HG02588 (cell line): ENCODE results near the gene NRCAM.
"Not testable (repeated sequence)": the region's sequence is repeated elsewhere in the genome, so short reads cannot be mapped to it uniquely, and the experiment has no call there.

Experiments used
- ATAC-seq: cut with Tn5 transposase; IDR thresholded peaks from one replicate; pipeline ENCODE4 v1.9.1; 2021; ENCODE audit warnings: mild to moderate bottlenecking, moderate library complexity; ENCODE audit not compliant: unreplicated experiment

The NRCAM gene

DNA sequence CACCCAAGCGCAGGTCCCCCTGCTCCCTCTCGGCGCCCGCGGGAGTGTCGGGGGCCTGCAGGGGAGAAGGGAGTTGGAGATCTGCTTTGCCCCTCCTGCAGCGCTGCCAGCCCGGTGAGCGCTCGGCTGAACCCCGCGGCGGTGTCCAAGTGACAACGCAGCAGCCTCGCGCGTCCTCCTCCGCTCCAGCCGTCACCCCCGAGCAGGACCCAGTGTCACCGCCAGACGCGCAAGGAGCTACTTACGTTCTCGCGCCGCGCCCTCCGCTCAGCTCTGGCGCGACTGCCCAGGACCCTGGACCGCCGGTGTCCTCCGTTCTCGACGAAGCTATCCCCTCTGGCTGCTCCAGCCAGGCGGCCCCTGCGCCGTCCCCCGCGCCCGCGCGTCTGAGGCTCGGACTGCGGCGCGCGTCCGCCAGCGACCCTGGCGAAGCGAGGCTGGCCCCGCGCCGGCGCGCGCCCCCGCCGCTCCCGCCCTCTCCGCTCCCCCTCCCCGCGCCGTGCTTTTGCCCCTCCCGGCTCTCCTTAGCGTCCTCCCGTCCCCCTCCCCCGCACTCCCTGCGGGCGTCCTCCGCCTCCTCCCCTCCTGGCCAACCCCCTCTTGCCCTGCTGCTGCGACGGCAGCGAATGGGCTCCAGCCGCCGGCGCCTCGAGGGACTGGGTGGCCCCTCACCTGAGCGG lies at the start of gene NRCAM:
Gene NRCAM (minus strand): TSS at position 439 of the 680 bp plus-strand sequence. CDS start 216,372 bp downstream, outside the sequence.
- no peak for ATAC-seq

DNA sequence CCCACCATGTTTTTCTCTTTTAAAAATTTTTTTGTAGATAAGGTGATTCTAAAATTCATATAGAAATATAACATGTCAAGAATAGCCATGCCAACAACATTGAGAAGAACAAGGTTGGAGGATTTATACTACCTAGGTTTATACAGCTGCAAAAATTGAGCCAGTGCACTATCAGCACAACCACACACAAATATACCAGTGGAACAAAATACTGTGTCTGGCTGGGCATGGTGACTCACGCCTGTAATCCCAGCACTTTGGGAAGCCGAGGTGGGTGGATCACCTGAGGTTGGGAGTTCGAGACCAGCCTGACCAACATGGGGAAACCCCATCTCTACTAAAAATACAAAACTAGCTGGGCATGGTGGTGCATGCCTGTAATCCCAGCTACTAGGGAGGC lies 48.3 kb upstream of the NRCAM start:
- not testable (repeated sequence) for ATAC-seq

DNA sequence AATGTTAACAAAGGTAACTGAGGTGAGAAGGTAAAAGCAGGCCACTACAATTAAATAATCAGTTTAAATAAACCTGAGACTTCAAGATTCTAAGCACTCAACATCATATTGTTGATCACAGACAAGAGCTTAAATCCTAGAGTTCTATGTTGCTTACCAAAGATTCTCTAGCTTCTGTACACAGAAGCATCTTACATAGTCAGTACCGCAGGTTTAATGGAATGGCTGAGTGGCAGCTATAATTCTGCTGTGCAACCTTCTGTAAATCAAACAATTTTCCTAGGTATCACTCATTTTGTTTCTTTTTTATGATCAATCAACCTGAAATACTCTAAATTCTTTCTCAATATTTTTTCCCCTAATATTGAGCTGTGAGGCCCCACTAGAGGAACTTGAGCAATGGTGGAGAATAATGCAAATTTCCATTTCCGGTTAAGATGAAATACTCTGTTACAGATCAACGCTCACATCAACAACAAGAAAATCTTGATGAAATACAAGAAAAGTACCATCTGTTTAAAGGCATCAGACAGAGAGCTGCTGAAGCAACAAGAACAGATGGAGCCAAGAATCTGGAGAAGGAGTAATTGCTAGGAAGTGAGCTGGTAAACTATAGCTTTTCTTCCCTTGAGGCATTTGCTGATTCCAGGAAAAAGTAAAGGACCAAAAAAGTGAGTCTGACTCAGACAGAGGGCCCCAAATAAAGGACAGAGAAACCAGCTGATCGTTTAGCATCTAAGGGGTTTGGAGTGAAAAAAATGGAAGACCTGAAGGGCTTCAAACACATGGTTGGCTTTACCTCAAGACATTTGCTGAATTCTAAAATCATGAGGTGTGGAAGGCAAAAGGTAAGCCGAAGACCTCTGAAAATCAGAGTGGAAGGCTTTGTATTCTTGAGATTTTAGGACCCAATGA lies 47.1 kb upstream of the NRCAM start:
- ATAC-seq: peak; percentile 90

DNA sequence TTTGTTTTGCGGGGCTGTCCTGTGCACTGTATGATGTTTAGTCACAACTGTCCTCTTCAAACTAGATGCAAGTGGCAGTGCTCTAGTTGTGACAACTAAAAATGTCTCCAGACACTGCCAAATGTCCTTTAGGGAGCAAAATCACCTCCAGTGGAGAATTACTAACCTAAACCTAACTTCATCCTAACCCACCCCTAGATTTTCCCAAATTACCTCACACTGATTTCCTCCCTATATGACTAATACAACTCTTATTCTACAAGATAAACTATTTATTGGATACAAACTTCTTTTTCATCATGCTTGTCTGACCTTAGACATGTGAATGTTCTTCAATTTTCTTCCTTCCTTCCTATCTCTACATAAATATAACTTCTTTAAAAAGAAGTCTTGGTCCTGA lies 43.3 kb upstream of the NRCAM start:
- no peak for ATAC-seq

DNA sequence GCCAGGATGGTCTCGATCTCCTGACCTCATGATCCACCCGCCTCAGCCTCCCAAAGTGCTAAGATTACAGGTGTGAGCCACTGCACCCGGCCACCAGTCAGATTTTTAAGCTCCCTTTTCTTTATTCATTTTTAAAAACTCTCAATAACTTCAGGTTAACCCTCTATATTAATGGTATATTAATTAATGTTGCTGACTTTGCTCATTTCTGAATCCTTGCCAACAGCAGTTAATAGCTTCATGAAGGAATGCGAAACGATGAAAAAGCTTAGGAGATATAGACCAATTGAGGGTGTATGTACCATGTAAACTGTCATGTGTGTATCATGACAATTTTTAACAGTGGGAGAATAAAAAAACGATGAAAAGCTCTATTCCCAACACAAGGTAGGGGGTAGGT lies 42.2 kb upstream of the NRCAM start:
- ATAC-seq: no peak

DNA sequence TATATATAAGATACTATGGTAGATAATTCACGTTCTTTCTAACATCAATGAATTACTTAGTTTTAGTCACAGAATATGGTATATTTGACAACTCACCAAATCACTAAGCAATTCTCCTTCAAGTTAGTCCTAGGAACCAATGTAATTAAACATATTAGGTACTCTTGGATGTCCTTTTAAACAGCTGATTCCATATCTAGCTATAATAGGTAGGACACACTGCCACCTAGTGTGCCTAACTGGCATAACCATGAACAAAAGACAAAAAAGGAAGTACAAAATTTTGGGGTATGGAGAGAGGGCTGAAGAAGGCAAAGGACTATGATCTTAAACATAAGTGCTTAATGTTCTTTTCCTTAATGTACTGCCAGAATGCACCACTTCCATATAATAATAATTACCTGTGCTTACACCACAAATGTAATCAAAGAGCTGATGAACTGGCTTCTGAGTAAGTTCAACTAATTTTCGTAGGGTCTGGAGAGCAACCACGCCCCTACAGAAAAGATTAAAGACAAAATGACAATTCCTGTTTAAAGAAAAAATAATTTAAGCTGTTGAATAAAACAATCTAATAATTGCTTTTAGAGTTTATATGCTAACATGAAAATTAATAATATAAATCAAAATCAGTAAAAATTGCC lies 41.0 kb upstream of the NRCAM start:
- peak; percentile 54 for ATAC-seq

DNA sequence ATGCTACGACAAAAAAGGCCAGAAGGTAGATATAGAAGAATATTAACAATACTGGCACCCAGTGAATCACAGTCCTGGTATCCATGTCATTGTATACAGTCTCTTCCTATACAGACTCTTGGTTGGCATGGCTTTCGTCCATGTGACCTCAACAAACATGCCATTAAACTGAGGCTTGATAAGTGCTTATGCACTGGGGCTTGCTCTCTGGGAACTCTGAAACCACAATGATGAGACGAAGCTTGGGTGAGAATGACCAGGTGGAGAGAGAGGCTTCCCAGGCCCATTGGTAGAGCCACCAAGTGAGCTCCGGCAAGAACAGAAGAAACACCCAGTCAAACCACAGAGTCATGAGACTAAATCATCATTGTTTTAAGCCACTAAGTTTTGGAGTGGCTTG lies 36.5 kb upstream of the NRCAM start:
- ATAC-seq: no peak

DNA sequence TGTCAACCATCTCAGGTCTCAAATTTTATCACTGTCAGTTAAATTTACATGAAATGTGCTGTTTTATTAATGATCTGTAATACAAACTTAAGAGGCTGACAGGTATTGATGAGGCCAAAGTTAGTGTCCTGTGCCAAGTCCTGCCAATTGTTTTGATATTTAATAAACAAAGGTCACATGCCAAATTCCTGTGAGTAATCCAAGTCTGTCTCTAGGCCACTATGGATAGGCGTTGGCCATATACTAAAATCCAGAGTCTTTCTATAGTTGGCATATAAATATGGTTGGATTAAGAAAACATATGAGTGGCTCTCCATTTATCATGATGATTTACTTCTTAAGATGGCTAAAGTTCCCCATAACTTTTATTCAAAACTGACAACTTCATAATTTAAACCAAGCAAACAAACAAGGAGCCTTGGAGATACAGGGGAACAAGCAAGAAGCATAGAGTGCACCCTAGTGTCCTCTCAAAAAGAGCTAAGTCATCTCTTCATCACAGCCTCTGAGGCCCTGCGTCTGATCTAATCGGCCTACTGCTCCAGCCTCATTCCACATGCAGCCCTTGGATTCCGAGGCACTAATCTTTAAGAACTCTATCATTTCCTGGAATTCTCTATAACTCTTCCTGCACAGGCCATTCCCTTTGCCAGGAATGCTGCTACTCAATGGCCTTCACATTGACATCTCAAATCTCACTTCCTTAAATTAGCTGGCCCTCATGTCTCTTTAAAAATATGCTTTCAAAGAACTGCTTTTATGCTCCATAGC lies 32.7 kb upstream of the NRCAM start:
- ATAC-seq: no peak

DNA sequence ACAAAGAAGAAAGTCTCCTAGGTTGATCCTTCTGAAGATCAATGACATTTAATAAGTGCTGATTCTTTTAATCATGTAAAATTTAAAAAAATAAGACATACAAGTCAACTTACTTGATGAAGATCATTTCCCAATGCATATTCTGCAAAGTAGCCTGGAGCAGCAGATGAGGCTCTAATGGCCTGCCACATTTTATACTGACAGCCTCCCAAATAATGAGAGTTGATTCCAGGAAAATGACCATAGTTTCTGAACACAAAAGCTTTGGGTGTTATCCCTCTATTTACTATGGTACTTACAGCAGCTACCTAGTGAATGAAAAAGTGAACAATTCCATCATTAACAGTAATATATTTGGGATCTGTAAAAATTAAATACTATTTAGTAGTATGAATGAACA lies 31.4 kb upstream of the NRCAM start:
- no peak for ATAC-seq

DNA sequence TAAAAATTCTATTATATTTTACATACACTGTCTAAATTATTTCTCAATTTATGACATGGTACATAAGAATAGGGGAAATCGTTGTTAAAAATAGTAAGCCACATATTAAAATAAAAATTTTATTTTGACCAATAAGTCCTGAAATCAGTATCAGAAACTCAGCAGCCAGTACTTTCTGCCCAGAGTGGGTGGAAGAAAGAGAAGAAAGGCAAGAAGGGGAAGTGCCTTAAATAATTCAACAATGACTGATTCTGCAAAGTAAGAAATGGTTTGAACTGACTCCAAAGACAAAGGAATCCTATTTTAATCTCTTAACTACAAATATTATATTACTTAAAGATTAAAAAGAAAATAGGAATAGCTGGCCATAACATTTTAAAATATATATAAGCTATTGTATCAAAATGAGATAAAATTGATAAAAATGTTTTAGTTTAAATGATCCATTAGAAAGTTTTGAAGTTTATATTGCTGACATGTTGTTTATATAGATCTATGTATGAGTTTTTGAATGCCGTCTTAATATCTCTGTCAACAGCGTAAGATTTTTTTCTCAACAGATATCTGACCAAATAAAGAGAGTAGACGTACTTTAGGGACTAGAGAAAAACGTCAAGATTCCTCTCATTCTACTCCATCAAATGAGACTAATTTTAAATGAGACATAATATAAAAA lies 30.2 kb upstream of the NRCAM start:
- ATAC-seq: no peak

DNA sequence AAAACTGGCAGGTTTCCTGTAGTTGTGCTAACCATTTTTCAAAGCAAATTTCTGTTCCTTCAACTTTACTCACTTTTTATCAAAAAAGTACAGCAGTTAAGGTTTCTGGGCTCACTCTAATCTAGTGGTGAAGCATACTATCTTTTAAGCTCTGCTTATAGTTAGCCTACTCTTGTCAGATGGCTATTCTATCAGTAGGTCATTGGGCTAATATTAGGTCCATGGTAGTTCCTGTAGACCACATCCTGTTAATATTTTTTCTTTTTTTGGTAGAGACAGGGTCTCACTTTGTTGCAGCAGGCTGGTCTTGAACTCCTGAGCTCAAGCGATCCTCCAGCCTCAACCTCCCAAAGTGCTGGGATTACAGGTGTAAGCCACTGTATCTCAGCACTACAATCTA lies 27.9 kb upstream of the NRCAM start:
- no peak for ATAC-seq

DNA sequence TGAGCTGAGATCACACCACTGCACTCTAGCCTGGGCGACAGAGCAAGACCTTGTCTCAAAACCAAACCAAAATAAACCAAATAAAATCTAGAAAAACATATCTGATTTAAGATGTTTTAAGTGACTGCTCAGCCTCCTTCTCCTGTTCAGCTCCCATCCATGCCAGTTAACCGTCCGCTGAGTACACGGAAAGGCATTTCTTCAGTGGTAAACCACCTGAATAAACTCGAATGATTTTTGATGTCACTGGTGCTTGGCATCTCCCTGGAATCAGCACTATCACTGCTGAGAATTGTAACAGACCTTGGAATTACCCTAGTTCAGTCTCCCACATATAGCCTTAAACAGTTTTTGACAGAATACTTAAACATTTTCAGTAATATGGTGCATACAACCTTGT lies 24.1 kb upstream of the NRCAM start:
- no peak for ATAC-seq

DNA sequence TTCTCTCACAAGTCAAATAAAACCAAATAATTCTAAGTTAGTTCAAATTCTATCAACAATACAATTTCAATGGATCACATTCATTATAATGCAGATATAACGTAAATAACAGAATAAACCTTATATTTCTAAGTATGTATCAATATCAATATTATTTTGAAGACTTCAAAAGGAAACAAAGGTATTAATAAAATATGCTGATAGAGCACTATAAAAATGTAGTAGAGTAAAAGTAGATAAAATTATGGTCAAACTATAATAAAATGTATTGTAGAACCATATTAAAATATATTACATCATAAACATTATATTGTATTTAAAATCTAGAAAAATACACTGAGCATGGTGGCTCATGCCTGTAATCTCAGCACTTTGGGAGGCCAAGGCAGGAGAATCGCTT lies 23.5 kb upstream of the NRCAM start:
- ATAC-seq: no peak

DNA sequence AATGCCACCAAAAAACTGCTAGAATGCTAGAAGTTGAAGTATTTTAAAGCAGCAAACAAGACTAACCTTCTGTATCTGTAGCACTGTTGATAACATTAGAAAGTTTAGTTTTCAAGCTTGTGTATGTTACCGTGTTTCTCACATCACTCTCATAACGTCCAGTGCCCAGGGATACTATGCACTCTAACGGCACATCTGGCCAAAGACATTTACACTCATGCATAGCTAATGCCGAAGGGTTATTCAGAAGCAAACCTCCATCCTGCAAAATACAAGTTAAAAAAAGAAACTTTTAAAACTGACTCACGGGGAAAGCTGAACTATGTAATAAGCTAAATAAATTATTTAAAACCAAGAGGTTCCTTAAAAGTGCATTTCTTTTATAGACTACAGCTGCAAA lies 22.9 kb upstream of the NRCAM start:
- ATAC-seq: no peak

DNA sequence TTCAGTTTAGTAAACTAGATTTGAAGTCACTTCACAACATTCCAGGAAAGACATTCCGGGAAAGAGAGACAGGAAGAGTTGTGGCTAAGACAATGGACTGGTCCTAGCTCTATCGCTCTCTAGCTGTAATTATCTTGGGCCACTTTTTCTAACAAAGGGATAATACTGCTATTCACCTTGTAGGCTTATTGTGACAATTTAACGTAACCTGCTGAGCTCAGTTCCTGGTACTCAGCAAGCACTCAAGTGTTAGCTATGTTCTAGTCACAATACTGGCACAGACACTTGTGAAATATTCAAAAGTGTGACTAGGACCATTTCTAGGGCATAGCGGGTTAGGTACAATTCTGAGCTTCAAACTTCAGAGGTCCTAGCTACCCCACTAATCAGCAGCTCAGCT lies 12.0 kb upstream of the NRCAM start:
- peak; percentile 8 for ATAC-seq

DNA sequence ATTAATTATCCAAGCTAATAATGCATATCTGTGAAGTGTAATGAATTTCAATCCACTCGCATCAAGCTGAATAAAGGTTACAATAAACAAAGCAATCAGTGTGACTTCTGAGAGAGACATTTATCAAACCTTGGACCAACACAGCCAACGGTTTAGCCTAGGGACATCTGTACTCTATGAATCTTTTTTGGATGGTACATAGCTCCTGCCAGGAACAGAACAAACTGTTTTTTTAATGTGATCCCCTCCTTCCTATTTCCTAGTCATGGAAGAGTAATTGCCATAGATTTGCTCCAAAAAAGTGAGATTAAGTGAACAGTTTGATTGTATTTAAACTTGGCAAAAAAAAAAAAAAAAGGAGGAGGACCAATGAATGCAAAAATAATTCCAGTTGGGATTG lies 11.2 kb upstream of the NRCAM start:
- ATAC-seq: no peak

DNA sequence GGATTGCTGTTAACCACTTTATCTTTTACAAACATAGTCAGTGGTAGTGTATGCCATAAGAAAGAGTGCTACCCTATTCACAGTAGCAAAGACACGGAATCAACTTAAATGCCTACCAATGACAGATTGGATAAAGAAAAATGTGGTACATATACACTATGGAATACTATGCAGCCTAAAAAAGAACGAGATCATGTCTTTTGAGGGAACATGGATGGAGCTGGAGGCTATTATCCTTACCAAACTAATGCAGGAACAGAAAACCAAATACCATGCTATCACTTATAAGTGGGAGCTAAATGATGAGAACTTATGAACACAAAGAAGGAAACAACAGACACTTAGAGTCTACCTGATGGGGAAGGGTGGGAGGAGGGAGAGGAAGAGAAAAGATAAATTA lies 10.1 kb upstream of the NRCAM start:
- not testable (repeated sequence) for ATAC-seq

DNA sequence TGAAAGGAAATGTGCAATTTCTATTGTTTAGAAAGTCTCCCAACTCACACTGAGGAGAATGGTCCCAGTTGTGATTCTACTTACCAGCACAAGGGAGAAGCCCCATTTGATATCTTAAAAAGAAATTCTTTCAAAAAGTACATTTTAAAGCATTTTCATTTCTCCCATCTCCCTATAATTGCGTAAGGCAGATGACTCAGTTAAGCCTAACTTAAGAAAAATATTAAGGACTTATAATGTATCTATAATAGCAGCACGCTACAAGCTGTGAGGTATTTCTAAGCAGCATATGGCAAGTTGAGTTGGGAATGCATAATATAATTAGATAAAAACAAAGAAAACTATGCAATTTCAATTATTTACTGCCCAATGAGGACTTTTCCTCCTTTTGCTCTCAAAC lies 8.5 kb upstream of the NRCAM start:
- ATAC-seq: no peak

DNA sequence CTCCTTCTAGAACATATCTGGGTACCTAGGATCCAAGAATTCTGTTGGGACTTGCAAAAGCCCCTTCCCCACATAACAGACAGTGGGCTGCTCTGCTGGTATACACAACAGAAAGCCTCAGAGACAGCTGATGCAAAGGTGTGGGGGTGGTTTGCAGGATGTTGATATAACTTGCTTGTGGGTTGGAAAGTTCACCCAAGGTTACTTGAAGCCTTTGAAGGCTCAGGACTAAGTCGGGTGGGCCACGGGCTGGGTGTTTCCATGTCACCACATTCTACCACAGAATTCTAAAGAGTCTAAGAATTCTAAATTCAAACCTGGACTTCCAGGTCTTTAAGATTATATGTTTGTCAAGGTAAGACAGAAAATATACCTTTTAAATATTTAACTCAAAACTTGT lies 7.4 kb upstream of the NRCAM start:
- ATAC-seq: no peak

DNA sequence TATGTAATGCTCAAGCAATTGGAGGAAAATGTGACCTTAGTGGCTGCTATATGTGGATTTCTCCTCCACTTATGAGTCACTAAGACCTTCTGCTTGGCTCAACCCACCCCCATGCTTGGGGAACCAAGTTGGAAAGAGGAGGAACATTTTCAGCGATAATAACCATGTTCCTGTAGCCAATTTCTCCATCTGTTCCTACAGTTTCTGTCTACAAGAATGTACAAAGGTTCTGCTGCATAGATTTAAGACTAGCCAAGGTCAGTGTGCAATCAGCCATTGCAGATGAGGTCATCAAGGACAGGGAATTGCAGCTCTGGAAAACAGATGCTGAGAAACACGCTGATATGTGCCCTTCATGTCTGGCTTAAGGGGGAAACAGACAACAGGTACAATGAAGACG lies 5.6 kb upstream of the NRCAM start:
- ATAC-seq: no peak

DNA sequence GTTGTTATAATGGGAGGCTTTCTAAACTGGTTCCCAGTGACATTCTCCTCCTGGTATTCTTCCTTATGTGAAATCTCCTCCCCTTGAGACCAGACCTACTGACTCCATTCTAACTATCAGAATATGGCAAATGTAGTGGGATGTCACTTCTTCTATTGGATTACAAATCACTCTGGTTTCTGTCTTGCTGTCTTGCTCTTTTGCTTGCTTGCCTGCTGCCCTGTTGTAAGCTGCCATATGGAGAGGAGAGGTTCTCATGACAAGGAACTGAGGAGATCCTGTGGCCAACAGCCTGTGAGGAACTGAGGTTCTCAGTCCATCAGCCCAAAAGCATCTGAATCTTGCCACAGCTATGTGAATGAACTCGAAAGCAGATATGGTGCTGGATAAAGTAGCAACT lies 4.7 kb upstream of the NRCAM start:
- ATAC-seq: no peak
